DOHH2 (cell line): ENCODE measurements around the gene NPY2R.

Experiments
- EZH2phosphoT487 ChIP-seq: fragments of 200-600 bp; sonication (generic); IDR thresholded peaks from 2 replicates; pipeline ENCODE4 v1.6.1; 2017; ENCODE audit warnings: borderline replicate concordance, mild to moderate bottlenecking, antibody characterized with exemption, low read length, moderate library complexity, mixed read lengths
- TF ChIP-seq, protein P1 (sequence below): fragments of 200-600 bp; sonication (generic); IDR thresholded peaks from one replicate; pipeline ENCODE4 v1.5.1; 2014; ENCODE audit warnings: antibody characterized with exemption, mild to moderate bottlenecking, low read depth, low read length; ENCODE audit not compliant: poor library complexity, severe bottlenecking

GRCh38 chr4:155263480-155263879, 55.0 kb downstream of the NPY2R start:
- TF ChIP-seq, protein P1, sequence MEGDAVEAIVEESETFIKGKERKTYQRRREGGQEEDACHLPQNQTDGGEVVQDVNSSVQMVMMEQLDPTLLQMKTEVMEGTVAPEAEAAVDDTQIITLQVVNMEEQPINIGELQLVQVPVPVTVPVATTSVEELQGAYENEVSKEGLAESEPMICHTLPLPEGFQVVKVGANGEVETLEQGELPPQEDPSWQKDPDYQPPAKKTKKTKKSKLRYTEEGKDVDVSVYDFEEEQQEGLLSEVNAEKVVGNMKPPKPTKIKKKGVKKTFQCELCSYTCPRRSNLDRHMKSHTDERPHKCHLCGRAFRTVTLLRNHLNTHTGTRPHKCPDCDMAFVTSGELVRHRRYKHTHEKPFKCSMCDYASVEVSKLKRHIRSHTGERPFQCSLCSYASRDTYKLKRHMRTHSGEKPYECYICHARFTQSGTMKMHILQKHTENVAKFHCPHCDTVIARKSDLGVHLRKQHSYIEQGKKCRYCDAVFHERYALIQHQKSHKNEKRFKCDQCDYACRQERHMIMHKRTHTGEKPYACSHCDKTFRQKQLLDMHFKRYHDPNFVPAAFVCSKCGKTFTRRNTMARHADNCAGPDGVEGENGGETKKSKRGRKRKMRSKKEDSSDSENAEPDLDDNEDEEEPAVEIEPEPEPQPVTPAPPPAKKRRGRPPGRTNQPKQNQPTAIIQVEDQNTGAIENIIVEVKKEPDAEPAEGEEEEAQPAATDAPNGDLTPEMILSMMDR: no peak
- TF ChIP-seq EZH2phosphoT487: no peak
